Fibroblast of gingiva (primary cell): ENCODE measurements around the gene NFATC3.
A peak's percentile ranks its signal among the peaks of the same experiment; 100 is the strongest.

Experiments used
- DNase-seq: peaks from one replicate; pipeline ENCODE4 v3.0.0-alpha.2; 2011; ENCODE audit warnings: low read depth

The NFATC3 gene

GRCh38 chr16:68275611-68276191, 190.5 kb downstream of the NFATC3 start:
- DNase-seq, result no peak

- peak; percentile 24 for DNase-seq
These were observed 191.1 kb downstream of the NFATC3 start for GRCh38 chr16:68276223-68276622.
